GM18499 (cell line): Measurements from ENCODE around the gene RAB11FIP4.

Experiments
- ATAC-seq: cut with Tn5 transposase; IDR thresholded peaks from one replicate; pipeline ENCODE4 v1.9.1; 2021; ENCODE audit warnings: moderate number of reproducible peaks; ENCODE audit not compliant: insufficient read depth, unreplicated experiment

RAB11FIP4 gene

DNA sequence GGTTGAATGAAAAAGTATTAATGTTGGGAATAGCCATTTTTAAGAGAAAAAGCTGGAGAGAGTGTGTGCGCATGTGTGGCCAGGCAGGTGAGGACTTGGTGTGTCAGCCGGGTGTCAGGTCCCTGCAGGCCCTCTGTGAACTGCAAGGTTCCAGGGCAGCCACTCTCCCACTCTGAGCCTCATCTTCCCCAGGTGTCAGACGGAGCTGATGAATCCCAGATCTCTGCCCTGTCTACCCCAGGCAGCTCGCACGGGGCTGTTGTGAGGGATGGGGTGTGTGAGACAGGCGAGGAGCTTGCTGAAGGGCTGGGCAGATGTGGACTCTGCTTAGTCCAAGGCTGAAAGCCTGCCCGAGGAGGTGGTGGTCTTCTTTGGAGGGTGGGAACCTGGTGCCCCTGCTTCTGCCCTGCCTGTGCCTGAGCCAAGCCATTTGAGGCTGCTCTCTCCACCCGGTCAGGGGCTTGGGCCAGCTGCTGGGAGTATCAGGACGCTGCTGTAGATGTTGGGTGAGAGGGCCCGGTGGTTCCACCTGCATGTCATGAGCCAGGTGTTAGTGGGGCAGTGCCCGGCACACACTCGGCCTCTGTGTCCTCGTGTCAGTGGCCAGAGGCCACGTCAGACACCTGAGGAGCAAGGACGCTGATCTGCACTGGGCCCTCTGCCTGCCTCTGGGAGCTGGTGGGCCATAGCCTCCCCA, 122.4 kb downstream of the RAB11FIP4 start:
- ATAC-seq, result no peak

DNA sequence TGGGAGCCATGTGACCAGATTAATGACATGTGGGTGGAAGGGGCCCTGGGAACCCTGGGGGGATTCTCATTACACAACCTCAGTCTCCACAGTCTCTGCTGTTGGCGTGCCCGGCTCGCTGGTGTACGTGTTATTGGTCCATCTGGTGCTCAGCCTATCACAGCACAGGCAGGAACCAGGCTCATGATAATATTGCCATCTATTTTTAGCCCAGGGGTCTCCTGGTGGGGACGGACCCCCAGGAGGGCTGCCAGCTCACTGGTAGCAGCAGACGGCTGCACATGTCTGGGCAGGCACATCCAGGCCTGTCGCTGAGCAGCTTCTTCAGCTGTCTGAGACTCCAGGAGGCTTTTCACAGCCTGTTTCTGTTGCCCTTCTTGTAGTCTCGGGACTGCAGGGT, 123.8 kb downstream of the RAB11FIP4 start:
- ATAC-seq, result no peak

- no peak for ATAC-seq
Measured at GRCh38 chr17:31517524-31517923, 126.0 kb downstream of the RAB11FIP4 start.

- ATAC-seq, result no peak
Measured at GRCh38 chr17:31518478-31518877, 127.0 kb downstream of the RAB11FIP4 start.

- no peak for ATAC-seq
Measured at GRCh38 chr17:31521632-31522283, 130.3 kb downstream of the RAB11FIP4 start.

DNA sequence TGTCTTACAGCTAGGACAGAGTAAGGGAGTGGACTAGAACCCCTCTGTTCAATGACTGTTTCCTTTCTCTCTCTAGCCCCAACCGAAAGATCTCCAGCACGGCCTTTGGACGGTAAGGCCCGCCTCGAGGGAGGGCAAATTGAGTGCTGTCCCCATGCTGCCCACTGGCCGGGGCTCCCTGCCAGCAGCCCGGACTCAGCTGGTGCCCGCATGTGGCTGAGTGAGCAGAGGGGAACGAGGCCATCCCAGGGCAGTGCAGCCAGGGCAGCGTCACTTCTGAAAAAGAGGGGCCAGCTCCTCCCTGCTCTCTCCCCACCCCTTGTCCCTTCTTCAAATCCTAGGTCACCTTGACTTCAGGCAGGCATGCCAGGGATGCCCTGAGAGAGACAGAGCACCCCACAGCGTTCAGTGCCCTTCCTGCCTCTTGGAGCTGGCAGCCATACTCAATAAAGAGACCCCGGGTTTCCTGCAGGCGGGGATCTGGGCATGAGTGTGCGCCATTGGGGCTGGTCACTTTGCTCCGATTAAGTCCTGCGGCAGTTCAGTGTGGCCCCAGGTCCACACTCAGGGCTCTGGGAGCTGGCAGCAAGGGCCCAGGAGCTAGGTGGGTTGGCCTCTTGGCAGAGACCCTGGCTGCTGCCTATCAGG, 130.9 kb downstream of the RAB11FIP4 start:
- no peak for ATAC-seq

GRCh38 chr17:31522987-31523495, 131.6 kb downstream of the RAB11FIP4 start:
- no peak for ATAC-seq

- ATAC-seq, result no peak
Measured at GRCh38 chr17:31523862-31524730, 132.6 kb downstream of the RAB11FIP4 start.

- ATAC-seq, result no peak
Measured at GRCh38 chr17:31524926-31525800, 133.7 kb downstream of the RAB11FIP4 start.

GRCh38 chr17:31525801-31526549, 134.5 kb downstream of the RAB11FIP4 start:
- no peak for ATAC-seq

GRCh38 chr17:31527606-31528005, 136.1 kb downstream of the RAB11FIP4 start:
- ATAC-seq, result no peak

- ATAC-seq, result no peak
Measured at GRCh38 chr17:31528291-31528874, 136.9 kb downstream of the RAB11FIP4 start.

GRCh38 chr17:31529841-31530251, 138.4 kb downstream of the RAB11FIP4 start:
- ATAC-seq, result no peak

- no peak for ATAC-seq
Measured at GRCh38 chr17:31530391-31530985, 139.0 kb downstream of the RAB11FIP4 start.

GRCh38 chr17:31531336-31531980, 140.0 kb downstream of the RAB11FIP4 start:
- no peak for ATAC-seq

DNA sequence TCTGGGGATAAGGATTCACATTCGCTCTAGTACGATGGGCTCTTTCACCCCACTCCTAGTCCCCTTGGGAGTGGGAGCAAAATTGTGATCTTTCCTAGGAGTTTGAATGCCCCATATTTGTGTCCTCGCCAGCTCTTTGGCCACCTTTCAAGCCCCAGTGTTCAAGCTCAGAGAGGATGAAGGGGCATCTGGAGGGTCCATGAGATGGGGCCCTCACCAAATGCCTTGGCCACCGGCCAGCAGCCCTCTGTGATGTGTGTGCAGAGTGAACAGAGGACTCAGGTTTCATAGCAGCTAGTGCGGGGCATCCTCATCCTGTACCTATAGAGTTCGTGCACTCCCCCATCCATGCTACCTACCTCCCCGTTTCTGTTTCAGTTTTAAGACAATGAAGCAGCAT, 140.6 kb downstream of the RAB11FIP4 start:
- no peak for ATAC-seq

- ATAC-seq, result no peak
Measured at GRCh38 chr17:31532526-31532925, 141.1 kb downstream of the RAB11FIP4 start.
